OCI-LY1 (cell line): ENCODE results near the gene IL11.

Source experiments
- CTCF ChIP-seq: fragments of 200-600 bp; sonication (generic), shearing (Covaris generic); IDR thresholded peaks from 2 replicates; pipeline ENCODE4 v1.5.1; 2017; ENCODE audit warnings: mild to moderate bottlenecking, antibody characterized with exemption, low read length, moderate library complexity, mixed read lengths
- EZH2 ChIP-seq: fragments of 200-600 bp; sonication (generic), shearing (Covaris generic); IDR thresholded peaks from 2 replicates; pipeline ENCODE4 v1.8.0; 2017; ENCODE audit warnings: borderline replicate concordance, mixed run types, mild to moderate bottlenecking, antibody characterized with exemption, low read length, moderate library complexity, mixed read lengths

- TF ChIP-seq CTCF (no peak), EZH2 (no peak)
These were observed 30.2 kb upstream of the IL11 start for GRCh38 chr19:55400281-55401087.
